GM23338 (cell line): ENCODE results near the gene FKBP2. TPM values are rescaled to one million over a fixed set of nuclear protein-coding genes. Genes with fewer than 3 reads are reported as not detected.

ENCODE experiments used
- ATAC-seq: fragments of 200-7000 bp; cut with Tn5 transposase; 3 replicates; pipeline ENCODE4 v1.9.1; 2020
- DNase-seq: peaks from one replicate; pipeline ENCODE4 v3.0.0-alpha.2; 2015; ENCODE audit warnings: low spot score
- H2AFZ ChIP-seq: fragments of 200-600 bp; sonication (generic); 2 replicates; pipeline ENCODE4 v1.8.0; 2016; ENCODE audit warnings: antibody characterized with exemption, mild to moderate bottlenecking, moderate library complexity
- H3F3A ChIP-seq: fragments of 200-600 bp; sonication (generic); replicated peaks from 2 replicates; pipeline ENCODE4 v1.8.0; 2017; ENCODE audit warnings: antibody characterized with exemption, mixed run types, low read depth
- H3K27ac ChIP-seq: fragments of 200-600 bp; sonication (generic); 2 replicates; pipeline ENCODE4 v1.6.1; 2016; ENCODE audit warnings: low read depth
- H3K27me3 ChIP-seq: fragments of 200-600 bp; sonication (generic); 2 replicates; pipeline ENCODE4 v1.8.0; 2016; ENCODE audit warnings: mild to moderate bottlenecking, mixed run types, moderate library complexity; ENCODE audit not compliant: insufficient read depth
- H3K36me3 ChIP-seq: fragments of 200-600 bp; sonication (generic); 2 replicates; pipeline ENCODE4 v1.8.0; 2016; ENCODE audit warnings: mild to moderate bottlenecking; ENCODE audit not compliant: insufficient read depth
- H3K4me1 ChIP-seq: fragments of 200-600 bp; sonication (generic); 2 replicates; pipeline ENCODE4 v1.8.0; 2016; ENCODE audit warnings: mild to moderate bottlenecking, moderate library complexity; ENCODE audit not compliant: insufficient read depth
- H3K4me2 ChIP-seq: fragments of 200-600 bp; sonication (generic); 2 replicates; pipeline ENCODE4 v1.7.1; 2017; ENCODE audit warnings: mixed run types
- H3K4me3 ChIP-seq: fragments of 200-600 bp; sonication (generic); 2 replicates; pipeline ENCODE4 v1.6.1; 2016; ENCODE audit warnings: mixed run types
- H3K79me2 ChIP-seq: fragments of 200-600 bp; sonication (generic); replicated peaks from 2 replicates; pipeline ENCODE4 v1.8.0; 2017; ENCODE audit warnings: mild to moderate bottlenecking; ENCODE audit not compliant: insufficient read depth
- H3K9me2 ChIP-seq: fragments of 200-600 bp; sonication (generic); 2 replicates; pipeline ENCODE4 v1.8.0; 2017; ENCODE audit not compliant: insufficient read depth
- H4K20me1 ChIP-seq: fragments of 200-600 bp; sonication (generic); replicated peaks from 2 replicates; pipeline ENCODE4 v1.8.0; 2017; ENCODE audit warnings: mild to moderate bottlenecking; ENCODE audit not compliant: insufficient read depth
- H3K27ac Mint-ChIP-seq: 2 replicates; pipeline ENCODE4 v1.8.0; 2020; ENCODE audit warnings: inconsistent platforms, mild to moderate bottlenecking, moderate library complexity, mixed read lengths
- H3K27me3 Mint-ChIP-seq: 3 replicates; pipeline ENCODE4 v1.8.0; 2022; ENCODE audit warnings: low read depth, mild to moderate bottlenecking, moderate library complexity, mixed read lengths, inconsistent platforms; ENCODE audit not compliant: insufficient read depth, poor library complexity
- H3K36me3 Mint-ChIP-seq: 3 replicates; pipeline ENCODE4 v1.8.0; 2021; ENCODE audit warnings: low read depth, mild to moderate bottlenecking, inconsistent platforms, moderate library complexity, mixed read lengths
- H3K4me1 Mint-ChIP-seq: 3 replicates; pipeline ENCODE4 v1.8.0; 2020; ENCODE audit warnings: mild to moderate bottlenecking, inconsistent platforms, mixed read lengths
- H3K4me3 Mint-ChIP-seq: 3 replicates; pipeline ENCODE4 v1.8.0; 2021; ENCODE audit warnings: moderate library complexity, mild to moderate bottlenecking, inconsistent platforms, mixed read lengths
- H3K9me3 Mint-ChIP-seq: 3 replicates; pipeline ENCODE4 v1.8.0; 2020; ENCODE audit warnings: moderate library complexity, mild to moderate bottlenecking, inconsistent platforms, mixed read lengths
- CREB1 ChIP-seq: fragments of 250-450 bp; sonication (Bioruptor Pico); IDR thresholded peaks from 2 replicates; pipeline ENCODE4 v1.5.0; 2020; ENCODE audit warnings: low read depth, mild to moderate bottlenecking, moderate library complexity
- CTCF ChIP-seq, 2 experiments: fragments of 200-600 bp in 1 of 2; sonication (generic) in 1 of 2; conservative IDR thresholded peaks; 2 replicates each; pipeline versions ENCODE4 v1.5.1 to v1.6.1; 2016 to 2017; ENCODE audit warnings: antibody characterized with exemption in 2 of 2, low read depth in 2 of 2, mild to moderate bottlenecking in 2 of 2, moderate library complexity in 1 of 2
- EZH2 ChIP-seq: fragments of 200-600 bp; sonication (generic); IDR thresholded peaks from one replicate; pipeline ENCODE4 v1.8.0; 2017; ENCODE audit warnings: antibody characterized with exemption, mild to moderate bottlenecking, low read depth; ENCODE audit not compliant: unreplicated experiment
- EZH2phosphoT487 ChIP-seq: fragments of 200-600 bp; sonication (generic); IDR thresholded peaks from one replicate; pipeline ENCODE4 v1.8.1; 2018; ENCODE audit warnings: antibody characterized with exemption; ENCODE audit not compliant: unreplicated experiment
- JUNB ChIP-seq: IDR thresholded peaks from one replicate; pipeline ENCODE4 v1.6.1; 2016; ENCODE audit warnings: antibody characterized with exemption; ENCODE audit not compliant: unreplicated experiment
- NANOG ChIP-seq: IDR thresholded peaks from 2 replicates; pipeline ENCODE4 v1.6.1; 2016; ENCODE audit warnings: antibody characterized with exemption, borderline replicate concordance
- POLR2AphosphoS5 ChIP-seq: IDR thresholded peaks from 2 replicates; pipeline ENCODE4 v1.6.1; 2016; ENCODE audit warnings: antibody characterized with exemption, low read depth
- REST ChIP-seq: IDR thresholded peaks from one replicate; pipeline ENCODE4 v1.6.1; 2018; ENCODE audit warnings: antibody characterized with exemption; ENCODE audit not compliant: unreplicated experiment
- STAT1 ChIP-seq: IDR thresholded peaks from one replicate; pipeline ENCODE4 v1.6.1; 2016; ENCODE audit warnings: antibody characterized with exemption; ENCODE audit not compliant: unreplicated experiment
- ZNF114 ChIP-seq: fragments of 250-450 bp; sonication (Bioruptor Pico); IDR thresholded peaks from 2 replicates; pipeline ENCODE4 v1.5.0; 2020; ENCODE audit warnings: mild to moderate bottlenecking, moderate library complexity
- ZNF331 ChIP-seq: fragments of 250-450 bp; sonication (Bioruptor Pico); IDR thresholded peaks from 2 replicates; pipeline ENCODE4 v1.5.0; 2020; ENCODE audit warnings: low read depth, mild to moderate bottlenecking, moderate library complexity
- polyA plus RNA-seq: library from polyadenylated mRNA; unstranded; fragments of >200 nt; fragmentation: Nextera tagmentation; extraction: Ambion mirVana; gene quantifications from 2 replicates; pipeline ENCODE4 v1.2.1, GENCODE V29; 2016
- total RNA-seq: library from RNA; depleted of rRNA; stranded (reverse); fragments of >200 nt; shearing (Covaris generic); gene quantifications from 2 replicates; pipeline ENCODE4 v1.2.3, GENCODE V29; 2014
- TF ChIP-seq, protein P1 (sequence below): fragments of 250-450 bp; sonication (Bioruptor Pico); IDR thresholded peaks from 2 replicates; pipeline ENCODE4 v1.5.0; 2020; ENCODE audit warnings: mild to moderate bottlenecking, moderate library complexity

FKBP2 gene
- total and polyA plus RNA-seq, 2 experiments from 2014 or later: 31.4 to 201 TPM

GRCh38 chr11:64253481-64253880, 12.6 kb downstream of the FKBP2 start (continued):
- TF ChIP-seq NANOG: no peak
- TF ChIP-seq POLR2AphosphoS5: no peak
- TF ChIP-seq ZNF331 (CRISPR knock-in tag): no peak
- no peak for TF ChIP-seq STAT1
- TF ChIP-seq CTCF (conservative IDR thresholded peaks at IDR 0.05; ENCODE audit: low read depth in 2 of 2): no peak

GRCh38 chr11:64254326-64254725, 13.4 kb downstream of the FKBP2 start:
- no peak overlapping the region for H3K4me2 ChIP-seq
- no peaks in the 10 kb centered on the region for H3K9me2 ChIP-seq
- no peak overlapping the region for H3K27ac ChIP-seq
- H3K4me3 ChIP-seq: no peak overlapping the region
- no peaks in the 10 kb centered on the region for H3K27me3 ChIP-seq
- Mint-ChIP-seq H3K4me1 (peaks cover 22% of the 10 kb centered on the region), H3K36me3 (peaks cover 29% of the 10 kb centered on the region), H3K9me3 (no peaks in the 10 kb centered on the region), H3K27ac (no peak overlapping the region), H3K27me3 (peaks cover 18% of the 10 kb centered on the region), H3K4me3 (no peak overlapping the region)
- ATAC-seq (no peak), DNase-seq (no peak)
- peaks cover 19% of the 10 kb centered on the region for H3K79me2 ChIP-seq
- no peak overlapping the region for H2AFZ ChIP-seq
- peaks cover 15% of the 10 kb centered on the region for H3K4me1 ChIP-seq
- H3K36me3 ChIP-seq: 0 out of 2 replicates have a peak, but pooled peaks cover 5% of the 10 kb centered on the region
- no peaks in the 10 kb centered on the region; the same call in none of the 2 replicates for H4K20me1 ChIP-seq
- peaks cover 14% of the 10 kb centered on the region for H3F3A ChIP-seq
- TF ChIP-seq EZH2 (no peak), JUNB (no peak), ZNF114 (no peak), EZH2phosphoT487 (no peak), NANOG (no peak), ZNF331 (CRISPR knock-in tag) (no peak), CREB1 (CRISPR knock-in tag) (no peak), REST (no peak), POLR2AphosphoS5 (no peak)
- TF ChIP-seq, protein P1, sequence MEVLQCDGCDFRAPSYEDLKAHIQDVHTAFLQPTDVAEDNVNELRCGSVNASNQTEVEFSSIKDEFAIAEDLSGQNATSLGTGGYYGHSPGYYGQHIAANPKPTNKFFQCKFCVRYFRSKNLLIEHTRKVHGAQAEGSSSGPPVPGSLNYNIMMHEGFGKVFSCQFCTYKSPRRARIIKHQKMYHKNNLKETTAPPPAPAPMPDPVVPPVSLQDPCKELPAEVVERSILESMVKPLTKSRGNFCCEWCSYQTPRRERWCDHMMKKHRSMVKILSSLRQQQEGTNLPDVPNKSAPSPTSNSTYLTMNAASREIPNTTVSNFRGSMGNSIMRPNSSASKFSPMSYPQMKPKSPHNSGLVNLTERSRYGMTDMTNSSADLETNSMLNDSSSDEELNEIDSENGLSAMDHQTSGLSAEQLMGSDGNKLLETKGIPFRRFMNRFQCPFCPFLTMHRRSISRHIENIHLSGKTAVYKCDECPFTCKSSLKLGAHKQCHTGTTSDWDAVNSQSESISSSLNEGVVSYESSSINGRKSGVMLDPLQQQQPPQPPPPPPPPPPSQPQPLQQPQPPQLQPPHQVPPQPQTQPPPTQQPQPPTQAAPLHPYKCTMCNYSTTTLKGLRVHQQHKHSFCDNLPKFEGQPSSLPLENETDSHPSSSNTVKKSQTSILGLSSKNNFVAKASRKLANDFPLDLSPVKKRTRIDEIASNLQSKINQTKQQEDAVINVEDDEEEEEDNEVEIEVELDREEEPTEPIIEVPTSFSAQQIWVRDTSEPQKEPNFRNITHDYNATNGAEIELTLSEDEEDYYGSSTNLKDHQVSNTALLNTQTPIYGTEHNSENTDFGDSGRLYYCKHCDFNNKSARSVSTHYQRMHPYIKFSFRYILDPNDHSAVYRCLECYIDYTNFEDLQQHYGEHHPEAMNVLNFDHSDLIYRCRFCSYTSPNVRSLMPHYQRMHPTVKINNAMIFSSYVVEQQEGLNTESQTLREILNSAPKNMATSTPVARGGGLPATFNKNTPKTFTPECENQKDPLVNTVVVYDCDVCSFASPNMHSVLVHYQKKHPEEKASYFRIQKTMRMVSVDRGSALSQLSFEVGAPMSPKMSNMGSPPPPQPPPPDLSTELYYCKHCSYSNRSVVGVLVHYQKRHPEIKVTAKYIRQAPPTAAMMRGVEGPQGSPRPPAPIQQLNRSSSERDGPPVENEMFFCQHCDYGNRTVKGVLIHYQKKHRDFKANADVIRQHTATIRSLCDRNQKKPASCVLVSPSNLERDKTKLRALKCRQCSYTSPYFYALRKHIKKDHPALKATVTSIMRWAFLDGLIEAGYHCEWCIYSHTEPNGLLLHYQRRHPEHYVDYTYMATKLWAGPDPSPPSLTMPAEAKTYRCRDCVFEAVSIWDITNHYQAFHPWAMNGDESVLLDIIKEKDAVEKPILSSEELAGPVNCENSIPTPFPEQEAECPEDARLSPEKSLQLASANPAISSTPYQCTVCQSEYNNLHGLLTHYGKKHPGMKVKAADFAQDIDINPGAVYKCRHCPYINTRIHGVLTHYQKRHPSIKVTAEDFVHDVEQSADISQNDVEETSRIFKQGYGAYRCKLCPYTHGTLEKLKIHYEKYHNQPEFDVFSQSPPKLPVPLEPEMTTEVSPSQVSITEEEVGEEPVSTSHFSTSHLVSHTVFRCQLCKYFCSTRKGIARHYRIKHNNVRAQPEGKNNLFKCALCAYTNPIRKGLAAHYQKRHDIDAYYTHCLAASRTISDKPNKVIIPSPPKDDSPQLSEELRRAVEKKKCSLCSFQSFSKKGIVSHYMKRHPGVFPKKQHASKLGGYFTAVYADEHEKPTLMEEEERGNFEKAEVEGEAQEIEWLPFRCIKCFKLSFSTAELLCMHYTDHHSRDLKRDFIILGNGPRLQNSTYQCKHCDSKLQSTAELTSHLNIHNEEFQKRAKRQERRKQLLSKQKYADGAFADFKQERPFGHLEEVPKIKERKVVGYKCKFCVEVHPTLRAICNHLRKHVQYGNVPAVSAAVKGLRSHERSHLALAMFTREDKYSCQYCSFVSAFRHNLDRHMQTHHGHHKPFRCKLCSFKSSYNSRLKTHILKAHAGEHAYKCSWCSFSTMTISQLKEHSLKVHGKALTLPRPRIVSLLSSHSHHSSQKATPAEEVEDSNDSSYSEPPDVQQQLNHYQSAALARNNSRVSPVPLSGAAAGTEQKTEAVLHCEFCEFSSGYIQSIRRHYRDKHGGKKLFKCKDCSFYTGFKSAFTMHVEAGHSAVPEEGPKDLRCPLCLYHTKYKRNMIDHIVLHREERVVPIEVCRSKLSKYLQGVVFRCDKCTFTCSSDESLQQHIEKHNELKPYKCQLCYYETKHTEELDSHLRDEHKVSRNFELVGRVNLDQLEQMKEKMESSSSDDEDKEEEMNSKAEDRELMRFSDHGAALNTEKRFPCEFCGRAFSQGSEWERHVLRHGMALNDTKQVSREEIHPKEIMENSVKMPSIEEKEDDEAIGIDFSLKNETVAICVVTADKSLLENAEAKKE (CRISPR knock-in tag): no peak
